HL-60 (cell line): Measurements from ENCODE around the gene SFXN1.

ENCODE experiments used
- DNase-seq, 2 experiments: peaks; one replicate each; pipeline ENCODE4 v3.0.0-alpha.2; 2010 to 2020; ENCODE audit warnings: low read depth in 1 of 2, low spot score in 1 of 2
- H3K27ac ChIP-seq: fragments of 250-450 bp; sonication (Bioruptor Pico); replicated peaks from 2 replicates; pipeline ENCODE4 v1.5.1; 2020; ENCODE audit warnings: mild to moderate bottlenecking, moderate library complexity
- H3K27me3 ChIP-seq: fragments of 250-450 bp; sonication (Bioruptor Pico); 2 replicates; pipeline ENCODE4 v1.5.1; 2021; ENCODE audit warnings: mild to moderate bottlenecking, moderate library complexity; ENCODE audit not compliant: insufficient read depth, poor library complexity, severe bottlenecking
- H3K4me3 ChIP-seq: replicated peaks from 2 replicates; pipeline ENCODE4 v1.5.1; 2011; ENCODE audit warnings: mild to moderate bottlenecking, control low read depth, low read length; ENCODE audit not compliant: insufficient read depth
- GABPA ChIP-seq: IDR thresholded peaks from 2 replicates; pipeline ENCODE4 v1.6.1; 2012; ENCODE audit warnings: low read depth
- POLR2AphosphoS5 ChIP-seq: IDR thresholded peaks from 2 replicates; pipeline ENCODE4 v1.6.1; 2012; ENCODE audit warnings: low read depth
- REST ChIP-seq: IDR thresholded peaks from 2 replicates; pipeline ENCODE4 v1.6.1; 2012; ENCODE audit warnings: low read depth; ENCODE audit not compliant: insufficient replicate concordance
- SPI1 ChIP-seq: IDR thresholded peaks from 2 replicates; pipeline ENCODE4 v1.6.1; 2012; ENCODE audit warnings: low read depth, mild to moderate bottlenecking, borderline replicate concordance
- TF ChIP-seq, protein P1 (sequence below): IDR thresholded peaks from one replicate; pipeline ENCODE4 v1.5.1; 2011; ENCODE audit warnings: low read length, control low read depth, inconsistent platforms; ENCODE audit not compliant: insufficient read depth

The SFXN1 gene

DNA sequence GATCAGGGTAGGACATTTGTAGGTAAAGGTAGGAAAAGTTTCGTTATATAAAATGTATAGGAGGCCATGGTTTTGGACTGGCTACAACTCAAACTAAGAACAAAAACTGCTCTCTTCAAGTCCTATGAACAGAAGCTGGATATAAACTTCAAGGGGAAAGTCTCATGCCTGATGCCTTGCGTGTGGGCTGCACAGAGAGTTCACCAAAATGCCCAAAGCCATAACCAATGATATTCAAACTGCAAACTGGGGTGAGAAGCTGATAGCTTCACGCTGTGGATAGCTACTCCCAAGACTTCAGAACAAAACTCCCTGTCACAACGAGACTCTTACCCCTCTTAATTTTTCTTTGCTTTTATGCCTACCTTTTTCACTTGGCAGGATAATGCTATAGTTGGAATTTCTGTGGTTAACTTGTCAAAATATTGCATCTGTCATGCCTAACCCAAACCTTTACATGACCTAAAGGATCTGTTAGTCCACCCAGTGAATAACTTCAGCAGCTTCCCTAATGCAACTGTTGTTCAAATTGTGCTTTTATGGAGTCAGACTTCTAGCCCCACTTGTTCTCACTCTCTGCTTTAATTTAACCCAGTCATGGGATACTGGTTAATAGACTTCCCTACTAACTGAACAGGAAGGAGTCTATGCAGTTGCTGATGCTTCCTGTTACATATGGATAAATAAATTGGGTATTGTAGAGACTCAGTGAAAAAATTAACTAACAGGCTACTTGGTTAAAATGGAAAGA, 71.9 kb downstream of the SFXN1 start:
- H3K27ac ChIP-seq, result no peak overlapping the region
- no peaks in the 10 kb centered on the region for H3K27me3 ChIP-seq
- TF ChIP-seq GABPA, result no peak
- no peak for TF ChIP-seq REST
- no peak for TF ChIP-seq POLR2AphosphoS5
- TF ChIP-seq, protein P1, sequence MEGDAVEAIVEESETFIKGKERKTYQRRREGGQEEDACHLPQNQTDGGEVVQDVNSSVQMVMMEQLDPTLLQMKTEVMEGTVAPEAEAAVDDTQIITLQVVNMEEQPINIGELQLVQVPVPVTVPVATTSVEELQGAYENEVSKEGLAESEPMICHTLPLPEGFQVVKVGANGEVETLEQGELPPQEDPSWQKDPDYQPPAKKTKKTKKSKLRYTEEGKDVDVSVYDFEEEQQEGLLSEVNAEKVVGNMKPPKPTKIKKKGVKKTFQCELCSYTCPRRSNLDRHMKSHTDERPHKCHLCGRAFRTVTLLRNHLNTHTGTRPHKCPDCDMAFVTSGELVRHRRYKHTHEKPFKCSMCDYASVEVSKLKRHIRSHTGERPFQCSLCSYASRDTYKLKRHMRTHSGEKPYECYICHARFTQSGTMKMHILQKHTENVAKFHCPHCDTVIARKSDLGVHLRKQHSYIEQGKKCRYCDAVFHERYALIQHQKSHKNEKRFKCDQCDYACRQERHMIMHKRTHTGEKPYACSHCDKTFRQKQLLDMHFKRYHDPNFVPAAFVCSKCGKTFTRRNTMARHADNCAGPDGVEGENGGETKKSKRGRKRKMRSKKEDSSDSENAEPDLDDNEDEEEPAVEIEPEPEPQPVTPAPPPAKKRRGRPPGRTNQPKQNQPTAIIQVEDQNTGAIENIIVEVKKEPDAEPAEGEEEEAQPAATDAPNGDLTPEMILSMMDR, result no peak
- no peak for TF ChIP-seq SPI1
- no peak for DNase-seq
- H3K4me3 ChIP-seq, result no peak overlapping the region

DNA sequence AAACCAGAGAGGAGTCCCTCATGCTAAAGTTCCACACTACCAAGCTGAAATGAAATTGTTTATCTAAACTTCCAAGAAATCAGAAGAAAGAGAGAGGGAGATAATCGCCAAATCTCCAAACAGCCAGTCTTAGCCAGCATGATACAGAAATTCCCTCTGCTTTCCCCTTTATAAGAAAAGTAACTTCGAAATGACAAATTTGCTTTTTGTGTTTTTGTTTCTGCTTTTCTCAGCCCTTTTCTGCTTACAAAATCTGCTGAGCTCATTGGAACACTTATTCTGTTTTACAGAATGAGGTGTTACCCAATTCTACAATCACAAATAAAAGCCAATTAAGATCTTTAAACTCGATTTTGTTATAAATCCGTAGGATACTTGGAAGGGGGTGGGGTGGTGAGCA, 72.9 kb downstream of the SFXN1 start:
- Histone ChIP-seq H3K4me3 (no peak overlapping the region), H3K27ac (no peak overlapping the region), H3K27me3 (no peaks in the 10 kb centered on the region)
- DNase-seq, result no peak
- TF ChIP-seq SPI1, result no peak
- TF ChIP-seq, protein P1, result no peak
- no peak for TF ChIP-seq POLR2AphosphoS5
- TF ChIP-seq REST, result no peak
- no peak for TF ChIP-seq GABPA

GRCh38 chr5:175554296-175554695, 75.9 kb downstream of the SFXN1 start:
- no peaks in the 10 kb centered on the region for H3K27me3 ChIP-seq
- no peak for DNase-seq
- no peak for TF ChIP-seq SPI1
- TF ChIP-seq, protein P1, result no peak
- TF ChIP-seq GABPA, result no peak
- TF ChIP-seq POLR2AphosphoS5, result no peak
- no peak for TF ChIP-seq REST
- H3K27ac ChIP-seq, result no peak overlapping the region
- no peak overlapping the region for H3K4me3 ChIP-seq
